Stimulated activated CD8-positive, alpha-beta memory T cell treated with anti-CD3 and anti-CD28 coated beads, Interleukin-15, amount 100 ng/mL, for 4 hours (primary cell): ENCODE measurements around the gene ODAD3.

ENCODE experiments used
- DNase-seq, 2 donors: peaks; one replicate each; pipeline ENCODE4 v3.0.0-alpha.2; 2020; ENCODE audit warnings: low read depth in 2 of 2

ODAD3 gene

GRCh38 chr19:11375143-11375948 lies 59.6 kb downstream of the ODAD3 start:
- peak; percentile 24 to 27 for DNase-seq

GRCh38 chr19:11374433-11375142 lies 60.3 kb downstream of the ODAD3 start, which contains the start of gene SWSAP1:
SWSAP1 (plus strand) TSS chr19:11374666; CDS start chr19:11374681, 15 bp downstream.
- DNase-seq = peak; percentile 92 to 96

- no peak for DNase-seq
These were observed 61.0 kb downstream of the ODAD3 start for GRCh38 chr19:11373885-11374432.

GRCh38 chr19:11373166-11373884 lies 61.6 kb downstream of the ODAD3 start:
- no peak for DNase-seq

- no peak for DNase-seq
These were observed 64.2 kb downstream of the ODAD3 start for GRCh38 chr19:11370744-11371143.
